GM18873 (cell line): ENCODE results near the gene RHOBTB1.
"Not testable (repeated sequence)": the region's sequence is repeated elsewhere in the genome, so short reads cannot be mapped to it uniquely, and the experiment has no call there.

Experiments
- ATAC-seq: cut with Tn5 transposase; IDR thresholded peaks from one replicate; pipeline ENCODE4 v1.9.1; 2021; ENCODE audit warnings: mild to moderate bottlenecking, moderate library complexity, moderate number of reproducible peaks; ENCODE audit not compliant: unreplicated experiment, low FRiP score

RHOBTB1 gene, protein sequence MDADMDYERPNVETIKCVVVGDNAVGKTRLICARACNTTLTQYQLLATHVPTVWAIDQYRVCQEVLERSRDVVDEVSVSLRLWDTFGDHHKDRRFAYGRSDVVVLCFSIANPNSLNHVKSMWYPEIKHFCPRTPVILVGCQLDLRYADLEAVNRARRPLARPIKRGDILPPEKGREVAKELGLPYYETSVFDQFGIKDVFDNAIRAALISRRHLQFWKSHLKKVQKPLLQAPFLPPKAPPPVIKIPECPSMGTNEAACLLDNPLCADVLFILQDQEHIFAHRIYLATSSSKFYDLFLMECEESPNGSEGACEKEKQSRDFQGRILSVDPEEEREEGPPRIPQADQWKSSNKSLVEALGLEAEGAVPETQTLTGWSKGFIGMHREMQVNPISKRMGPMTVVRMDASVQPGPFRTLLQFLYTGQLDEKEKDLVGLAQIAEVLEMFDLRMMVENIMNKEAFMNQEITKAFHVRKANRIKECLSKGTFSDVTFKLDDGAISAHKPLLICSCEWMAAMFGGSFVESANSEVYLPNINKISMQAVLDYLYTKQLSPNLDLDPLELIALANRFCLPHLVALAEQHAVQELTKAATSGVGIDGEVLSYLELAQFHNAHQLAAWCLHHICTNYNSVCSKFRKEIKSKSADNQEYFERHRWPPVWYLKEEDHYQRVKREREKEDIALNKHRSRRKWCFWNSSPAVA

DNA sequence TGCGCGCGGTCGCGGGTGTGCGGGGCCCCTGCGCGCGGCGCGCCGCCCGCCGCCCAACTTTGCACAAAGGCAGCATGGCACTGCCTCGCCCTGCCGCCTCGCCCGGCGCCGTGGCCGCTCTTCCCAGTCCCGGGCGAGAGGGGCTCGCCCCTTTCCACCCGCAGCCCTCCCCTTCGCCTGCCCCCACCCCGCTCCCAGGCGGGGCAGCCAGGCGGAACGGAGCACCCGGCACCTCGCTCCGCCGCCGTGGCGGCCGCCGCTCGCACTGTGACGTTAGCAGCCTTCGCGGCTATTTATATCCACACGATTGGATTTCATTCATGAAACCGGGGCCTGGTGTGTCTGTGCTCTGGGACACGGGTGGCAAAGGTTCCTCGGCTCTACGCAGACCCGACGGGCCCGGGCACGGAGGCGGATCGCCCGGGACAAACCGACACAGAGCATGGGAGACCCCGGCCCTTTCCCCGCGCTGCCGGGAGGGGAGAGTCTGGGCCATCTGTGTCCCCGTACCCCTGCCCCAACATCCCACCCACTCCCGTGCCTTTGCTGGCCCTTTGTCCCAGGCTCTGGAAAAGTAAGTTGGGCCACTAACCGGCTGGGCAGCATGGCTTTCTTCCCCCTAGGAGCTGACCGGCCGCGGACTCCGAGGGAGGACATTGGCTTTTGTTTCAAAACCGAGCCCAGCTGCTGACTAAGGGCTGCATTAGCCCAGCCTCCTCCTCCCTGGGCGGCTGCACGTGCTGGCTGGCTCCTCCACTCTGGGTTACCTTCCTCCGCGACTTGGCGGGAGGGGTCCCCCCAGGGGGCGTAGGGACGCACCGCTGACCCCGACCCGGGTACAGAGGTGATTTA is at the start of gene RHOBTB1:
TSS of gene RHOBTB1 (minus strand) at position 128 of the 852 bp plus-strand sequence. CDS start 32,643 bp downstream, outside the sequence.
- no peak for ATAC-seq

DNA sequence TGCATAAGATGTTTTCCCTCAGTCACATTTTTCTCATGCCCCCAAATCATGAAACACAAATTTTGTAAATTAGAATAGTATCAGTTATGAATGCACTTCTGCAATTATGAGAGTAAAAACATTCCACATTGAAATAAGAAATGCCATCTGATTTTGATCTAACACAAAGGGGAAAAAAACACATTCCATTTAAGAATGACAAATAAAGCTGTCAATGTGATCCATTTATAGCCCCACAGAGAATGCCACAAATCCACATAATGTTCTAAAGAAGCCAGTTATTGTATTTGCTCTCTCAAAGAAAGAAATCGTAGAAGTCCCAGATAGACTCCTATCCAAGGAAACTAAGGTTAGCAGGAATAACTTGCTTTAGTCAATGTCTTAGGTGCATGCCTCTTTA is 48.7 kb upstream of the RHOBTB1 start:
- ATAC-seq, result no peak

DNA sequence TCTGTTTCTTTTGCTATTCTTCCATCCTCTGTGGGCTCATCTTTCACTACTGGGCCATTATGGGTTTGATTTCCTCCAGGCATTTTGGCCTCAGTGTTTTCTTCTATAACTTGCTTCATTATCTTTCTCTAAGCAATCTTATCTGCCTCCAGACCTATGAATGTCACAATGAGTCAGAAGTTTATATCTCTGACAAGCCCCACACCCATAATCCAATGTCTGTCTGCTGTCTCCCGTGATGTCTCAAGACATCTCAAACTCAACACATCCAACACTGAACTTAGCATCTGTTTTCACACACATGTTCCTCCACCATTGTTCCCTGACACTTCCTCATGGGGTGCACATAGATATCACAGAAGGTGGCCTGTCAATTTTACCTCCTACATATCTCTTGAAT is 46.7 kb upstream of the RHOBTB1 start:
- ATAC-seq, result no peak

DNA sequence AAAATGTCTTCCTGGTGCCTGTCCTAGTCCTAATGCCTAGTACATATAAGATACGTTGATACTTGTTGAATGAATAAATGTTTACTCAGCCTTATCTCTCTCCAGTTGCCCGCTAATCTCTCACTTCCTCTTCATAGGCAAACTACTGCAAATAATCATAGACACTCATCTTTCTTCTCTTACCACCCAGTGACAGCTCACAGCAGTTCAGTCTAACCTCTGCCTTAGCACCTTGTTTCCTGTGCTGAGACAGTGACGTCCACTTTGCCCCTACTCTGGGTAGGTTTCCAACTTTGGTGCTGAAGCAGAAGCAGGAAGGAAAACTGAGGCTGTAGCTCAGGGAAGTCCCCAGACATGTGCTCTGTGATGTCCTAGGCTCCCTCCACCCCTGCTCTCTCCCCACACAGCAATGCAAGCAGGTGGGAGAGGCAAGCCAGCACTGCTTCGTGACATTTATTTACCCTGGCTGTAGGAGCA is 45.5 kb upstream of the RHOBTB1 start:
- ATAC-seq, result no peak

DNA sequence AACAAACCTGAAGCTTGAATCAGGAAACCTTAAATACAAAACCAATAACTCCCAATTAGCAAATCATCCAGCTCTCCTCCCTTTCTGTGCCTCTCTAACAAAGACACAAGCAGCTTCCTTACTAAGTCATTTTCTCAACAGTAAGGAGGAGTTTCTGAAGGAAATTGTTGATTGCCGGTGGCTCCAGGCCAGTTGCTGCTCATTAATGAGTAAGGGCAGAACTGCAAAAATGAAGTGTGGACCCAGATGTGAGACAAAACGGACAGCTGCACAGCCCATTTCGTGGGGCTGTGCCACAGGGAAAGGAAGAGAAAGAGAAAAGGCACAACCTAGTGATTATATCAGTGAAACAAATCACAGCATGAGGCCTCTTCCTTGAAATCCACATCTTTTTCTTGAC is 42.8 kb upstream of the RHOBTB1 start:
- no peak for ATAC-seq

DNA sequence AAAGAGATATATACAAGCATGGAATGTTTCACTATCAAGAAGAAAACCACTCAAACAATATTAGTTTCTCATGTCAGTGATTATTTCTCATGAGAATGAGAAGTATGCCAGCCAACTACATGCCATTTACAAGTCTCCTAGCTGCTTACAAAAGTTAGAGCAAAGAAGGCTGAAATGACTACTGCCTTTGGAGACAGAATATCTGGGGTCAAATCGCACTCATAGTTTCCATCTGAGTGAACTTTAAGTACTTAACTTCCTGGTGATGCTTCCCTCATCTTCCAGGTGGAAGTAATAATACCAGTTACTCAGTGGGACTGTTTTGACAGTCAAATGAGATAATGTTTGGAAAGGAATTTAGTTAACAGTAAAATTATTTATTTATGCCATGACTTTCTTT is 42.0 kb upstream of the RHOBTB1 start:
- no peak for ATAC-seq

DNA sequence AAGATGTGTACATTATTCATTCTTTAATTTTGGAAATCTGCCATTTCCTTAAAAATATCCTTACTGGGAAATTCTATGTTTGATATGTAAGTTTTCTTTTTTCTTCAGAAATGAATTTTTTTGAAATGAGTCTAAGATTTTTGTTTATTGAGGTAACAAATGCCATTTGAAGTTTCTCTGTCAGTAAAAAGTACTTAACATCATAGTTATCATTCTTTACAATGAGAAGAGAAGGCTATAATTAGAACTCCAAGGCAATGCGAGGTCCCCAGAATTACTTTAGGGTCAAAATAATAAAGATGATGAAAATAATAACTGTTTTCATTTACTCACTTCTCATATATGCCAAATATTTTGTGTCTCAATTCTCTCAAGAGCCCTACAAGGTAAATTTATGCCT is 37.0 kb upstream of the RHOBTB1 start:
- no peak for ATAC-seq

DNA sequence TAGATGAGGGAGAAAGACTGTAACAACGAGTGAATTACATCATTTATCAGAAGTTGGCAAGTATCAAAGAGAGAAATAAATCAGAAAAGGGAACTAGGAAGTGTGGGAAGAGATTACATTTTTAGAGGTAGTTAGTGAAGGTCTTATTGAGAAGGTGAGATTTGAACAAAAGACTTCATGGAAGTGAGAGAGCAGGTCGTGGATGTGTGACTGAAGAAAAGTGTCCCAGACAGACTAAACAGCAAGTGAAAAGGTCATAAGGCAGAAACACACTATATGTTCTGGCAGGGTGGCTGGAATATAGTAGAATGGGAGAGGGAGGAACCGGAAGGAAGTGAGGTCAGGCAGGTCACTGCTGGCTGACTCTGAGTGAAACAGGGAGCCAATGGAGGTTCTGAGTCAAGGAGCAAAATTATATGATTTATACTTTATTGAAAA is 35.7 kb upstream of the RHOBTB1 start:
- ATAC-seq, result no peak

DNA sequence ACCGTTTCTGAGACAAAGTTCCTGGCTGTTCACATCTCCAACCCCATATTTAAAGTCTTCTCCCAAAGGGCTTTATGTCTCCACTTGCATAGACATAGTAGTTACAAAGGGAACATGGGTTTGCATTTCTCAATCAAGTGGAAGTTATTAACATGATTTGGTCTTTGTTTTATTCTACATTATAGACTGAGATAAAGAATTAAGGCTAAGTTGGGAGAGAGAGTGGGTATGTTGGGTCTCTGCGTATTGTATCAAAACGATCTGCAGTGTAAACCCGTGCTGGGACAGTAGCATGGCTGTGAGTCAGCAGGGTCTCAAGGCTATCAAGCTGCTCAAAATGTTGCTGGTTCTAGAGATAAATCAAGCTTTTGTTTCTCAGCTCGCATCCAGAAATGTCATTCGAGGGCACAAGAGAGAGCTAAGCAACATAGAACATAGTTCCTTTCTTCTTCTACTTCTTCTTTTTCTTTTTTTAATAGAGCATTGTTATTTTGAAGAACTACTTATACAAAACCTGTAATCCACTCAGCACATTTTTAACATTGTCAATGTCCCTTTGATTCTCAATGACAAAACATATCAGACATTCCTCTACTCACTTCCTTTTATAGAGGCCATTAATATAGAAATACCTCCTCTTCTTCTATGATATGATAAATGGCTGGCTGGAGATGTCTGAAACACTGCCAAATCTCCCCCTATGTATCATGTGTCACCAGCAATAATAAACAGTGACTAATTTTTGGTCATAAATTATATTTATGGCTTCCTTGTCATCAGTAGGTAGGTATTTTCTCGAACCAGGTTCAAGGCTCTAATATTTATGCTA is 34.5 kb upstream of the RHOBTB1 start:
- no peak for ATAC-seq

DNA sequence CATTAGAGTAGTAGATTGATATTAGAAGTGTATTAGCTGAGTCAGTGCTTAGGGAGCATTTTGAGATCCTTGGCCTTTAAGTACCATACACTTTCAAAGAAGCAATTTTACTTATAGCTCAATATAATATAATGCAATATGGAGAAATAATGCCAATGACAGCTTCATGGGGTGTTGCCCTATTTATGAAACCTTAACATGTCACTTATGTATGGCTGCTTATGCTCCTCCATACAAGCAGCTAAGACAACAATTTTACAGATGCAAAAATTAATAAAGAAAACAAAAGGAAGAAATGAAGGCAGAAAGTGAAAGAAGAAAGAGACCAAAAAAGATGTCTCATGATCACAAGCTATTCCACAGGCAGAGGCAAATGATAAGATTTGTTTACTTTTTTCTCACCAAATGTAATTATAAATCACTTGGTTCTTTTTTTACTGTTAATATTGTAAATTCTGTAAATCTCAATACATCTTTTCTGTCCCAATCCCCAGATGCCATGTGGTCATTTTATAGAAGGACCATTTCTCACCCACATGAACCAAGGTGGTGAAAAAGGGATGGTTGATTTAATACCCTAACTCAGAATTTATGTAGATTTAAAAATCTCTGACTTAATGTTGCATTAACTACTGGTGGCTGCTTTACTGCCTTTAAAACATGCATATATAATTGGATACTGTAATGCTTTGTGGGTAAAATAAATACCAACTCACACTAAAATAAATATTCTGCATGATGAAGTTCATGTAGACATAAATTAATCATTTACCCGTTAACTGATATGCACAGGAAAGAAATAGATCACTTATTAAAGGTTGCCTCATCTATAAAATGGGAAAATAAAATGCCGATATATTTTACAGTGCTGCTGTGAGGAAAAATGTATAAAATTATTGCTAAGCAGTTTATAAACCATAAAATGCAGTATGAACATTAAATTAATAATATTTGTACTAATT is 33.5 kb upstream of the RHOBTB1 start:
- no peak for ATAC-seq

DNA sequence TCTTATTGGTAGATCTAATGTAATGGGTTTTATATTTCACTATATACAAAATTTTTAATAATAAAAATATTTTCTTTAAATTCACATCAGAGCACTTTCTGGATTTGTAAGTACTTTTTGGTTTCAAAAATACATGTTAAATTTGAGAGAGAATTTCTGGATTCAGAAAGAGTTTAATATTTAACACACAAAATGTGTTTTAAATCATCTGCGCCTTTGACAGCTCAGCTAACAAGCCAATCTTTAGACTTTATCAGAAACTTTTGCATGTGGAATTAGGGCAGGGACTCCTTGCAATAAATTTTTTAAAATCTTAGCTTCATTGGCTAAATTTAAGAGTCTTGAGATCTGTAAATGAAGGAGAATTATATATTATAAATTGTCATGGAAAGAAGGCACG is 32.7 kb upstream of the RHOBTB1 start:
- ATAC-seq, result no peak

DNA sequence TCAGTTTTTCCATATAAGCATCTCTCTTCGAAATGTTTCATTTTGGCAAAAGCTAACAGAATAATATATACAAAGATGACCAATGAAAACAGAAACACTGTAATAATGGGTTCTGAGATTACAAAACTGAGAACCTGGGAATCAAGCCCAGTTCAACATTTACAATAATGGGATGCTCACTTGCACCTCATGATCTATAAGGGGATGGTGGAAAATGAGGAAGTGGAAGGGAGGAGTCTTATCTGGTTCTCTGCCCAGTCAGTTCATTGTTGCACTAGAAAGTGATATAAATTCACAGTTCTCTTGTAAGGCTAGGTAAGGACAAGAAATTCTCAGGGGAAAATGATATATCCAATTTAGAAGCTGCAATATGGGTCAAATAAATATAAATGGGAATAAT is 31.7 kb upstream of the RHOBTB1 start:
- no peak for ATAC-seq

DNA sequence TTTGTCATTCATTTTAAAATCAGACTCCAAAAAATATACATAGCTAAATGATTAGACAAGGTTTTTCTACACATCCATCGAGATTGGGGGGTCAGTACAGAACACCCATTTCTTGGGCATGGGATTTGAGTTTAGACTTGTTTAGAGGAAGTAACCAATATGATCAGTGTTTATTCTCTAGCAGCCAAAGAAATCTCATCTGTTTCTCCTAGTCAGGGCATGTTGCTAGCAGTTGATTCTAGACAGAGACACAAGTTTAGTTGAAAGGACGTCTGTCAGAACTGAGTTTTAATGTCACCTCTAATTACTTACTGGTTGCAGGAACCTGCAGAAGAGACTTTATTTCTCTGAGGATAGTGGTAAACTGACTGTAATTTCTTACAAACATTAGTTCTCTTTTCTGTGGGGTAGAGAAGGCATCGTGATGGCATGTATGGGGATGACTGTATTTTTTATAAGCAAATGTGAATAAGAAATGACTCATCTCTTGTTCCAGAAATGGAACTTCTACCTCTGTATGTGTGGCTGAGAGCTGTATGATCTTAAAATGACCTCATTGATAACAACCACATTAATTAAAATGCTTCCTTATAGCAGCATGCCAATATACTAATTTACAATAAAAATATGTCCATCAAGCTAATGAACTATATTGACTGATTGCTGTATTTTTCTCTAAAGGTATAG is 30.6 kb upstream of the RHOBTB1 start:
- ATAC-seq, result no peak

DNA sequence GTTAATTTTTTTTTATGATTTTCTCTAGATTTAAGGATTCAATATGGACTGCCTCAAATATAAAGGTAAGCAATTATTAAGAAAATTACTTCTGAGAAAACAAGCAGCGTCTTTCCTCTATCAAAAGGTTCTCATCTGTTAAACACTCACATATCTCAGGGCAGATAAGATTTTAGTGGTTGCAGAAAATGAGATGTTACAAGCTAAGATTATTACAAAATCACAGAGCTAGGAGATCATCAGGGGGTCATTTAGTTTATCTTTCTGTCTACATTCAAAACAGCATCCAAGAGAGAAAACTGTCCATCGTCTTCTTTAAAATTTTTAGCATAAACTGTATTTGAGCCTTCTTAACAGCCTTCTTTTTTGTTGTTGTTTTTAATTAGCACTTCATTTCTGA is 29.1 kb upstream of the RHOBTB1 start:
- no peak for ATAC-seq

DNA sequence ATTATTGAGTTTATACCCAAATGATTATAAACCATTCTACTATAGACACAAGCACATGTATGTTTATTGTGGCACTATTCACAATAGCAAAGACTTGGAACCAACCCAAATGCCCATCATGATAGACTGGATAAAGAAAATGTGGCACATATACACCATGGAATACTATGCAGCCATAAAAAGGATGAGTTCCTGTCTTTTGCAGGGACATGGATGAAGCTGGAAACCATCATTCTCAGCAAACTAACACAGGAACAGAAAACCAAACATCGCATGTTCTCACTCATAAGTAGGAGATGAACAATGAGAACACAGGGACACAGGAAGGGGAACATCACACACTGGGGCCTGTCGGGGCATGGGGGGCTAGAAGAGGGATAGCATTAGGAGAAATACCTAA is 28.2 kb upstream of the RHOBTB1 start:
- not testable (repeated sequence) for ATAC-seq

DNA sequence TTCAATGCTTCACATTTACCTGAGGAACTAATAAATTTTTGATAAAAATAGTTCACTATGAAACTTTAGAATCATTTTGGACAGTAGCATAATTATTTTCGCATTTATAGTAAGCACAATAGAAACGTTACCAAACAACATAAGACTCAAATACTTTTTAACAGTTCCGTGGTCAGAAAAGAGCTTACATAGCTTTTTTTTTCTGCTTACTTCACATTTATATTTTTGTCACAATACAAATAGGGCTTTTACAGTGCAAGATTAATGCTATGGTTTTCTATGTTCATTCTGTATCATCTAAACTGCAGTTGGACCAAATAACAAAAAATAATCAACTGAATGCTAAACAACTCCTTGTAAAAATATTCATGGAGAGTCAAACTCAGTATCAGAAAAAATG is 26.5 kb upstream of the RHOBTB1 start:
- no peak for ATAC-seq

DNA sequence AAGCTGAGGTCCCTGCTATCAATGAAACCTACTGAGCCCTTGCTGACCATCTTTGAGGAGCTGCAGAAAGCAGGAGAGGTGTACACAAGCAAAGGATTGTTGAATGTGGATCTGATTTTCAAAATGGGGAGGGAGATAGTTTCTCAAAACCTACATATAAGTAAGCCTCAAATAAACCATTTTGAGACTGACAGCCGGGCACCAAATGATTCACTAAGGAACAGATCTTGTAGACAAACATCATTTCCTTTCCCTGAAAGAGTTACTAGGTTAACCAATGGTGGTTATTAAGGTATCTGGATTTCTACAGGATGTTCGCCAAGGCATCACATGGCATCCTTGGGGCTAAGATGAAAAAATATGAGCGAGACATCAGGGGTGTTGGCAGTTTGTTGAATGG is 24.5 kb upstream of the RHOBTB1 start:
- no peak for ATAC-seq

DNA sequence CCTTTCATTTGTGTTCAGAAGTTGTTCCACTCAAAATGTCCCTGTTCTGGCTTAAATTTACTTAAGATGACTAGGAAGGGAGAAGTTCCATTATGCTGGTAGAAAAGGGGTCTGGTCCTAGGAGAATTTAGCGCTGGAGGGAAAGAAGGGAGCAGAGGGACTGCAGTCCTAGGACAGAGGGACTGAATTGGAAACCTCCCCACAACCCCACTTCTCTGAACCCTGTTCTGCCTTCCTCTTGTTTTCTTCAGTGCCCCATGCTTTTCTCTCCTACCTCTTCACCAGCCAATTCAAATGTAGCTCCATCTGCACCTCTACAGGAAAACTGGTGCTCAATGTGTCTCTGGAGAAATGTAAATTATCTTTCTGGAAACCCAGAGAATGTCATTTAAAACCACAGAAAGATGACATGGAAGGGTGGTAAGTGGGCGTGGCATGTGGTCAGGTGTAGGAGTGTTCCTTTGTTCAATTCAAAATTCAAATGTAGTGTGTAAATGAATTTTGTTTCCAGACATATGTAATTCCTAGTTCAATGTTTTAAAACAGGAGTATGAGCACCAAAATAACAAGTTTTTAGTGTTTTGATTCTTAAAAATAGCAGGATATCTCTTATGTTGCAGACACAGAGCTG is 24.0 kb upstream of the RHOBTB1 start:
- ATAC-seq, result no peak
